GM06990 (cell line): ENCODE measurements around the gene ASCL2.

Experiments
- DNase-seq: peaks from one replicate; pipeline ENCODE4 v3.0.0-alpha.2; 2011; ENCODE audit not compliant: insufficient read length; ENCODE audit errors: extremely low read depth
- H3K27me3 ChIP-seq: replicated peaks from 2 replicates; pipeline ENCODE4 v1.6.0; 2011; ENCODE audit warnings: low read length; ENCODE audit not compliant: control insufficient read depth, insufficient read depth
- H3K36me3 ChIP-seq: 2 replicates; pipeline ENCODE4 v1.5.1; 2011; ENCODE audit warnings: low read length; ENCODE audit not compliant: control insufficient read depth, insufficient read depth
- H3K4me3 ChIP-seq: replicated peaks from 2 replicates; pipeline ENCODE4 v1.5.1; 2011; ENCODE audit warnings: low read depth, mild to moderate bottlenecking, control low read depth, low read length
- TF ChIP-seq, protein P1 (sequence below): IDR thresholded peaks from 2 replicates; pipeline ENCODE4 v1.5.1; 2011; ENCODE audit warnings: low read length, control low read depth, mild to moderate bottlenecking, inconsistent platforms; ENCODE audit not compliant: insufficient read depth, poor library complexity, severe bottlenecking

Gene ASCL2

GRCh38 chr11:2309251-2310072, 39.1 kb upstream of the ASCL2 start:
- H3K27me3 ChIP-seq, result no peaks in the 10 kb centered on the region
- no peak for DNase-seq
- TF ChIP-seq, protein P1, sequence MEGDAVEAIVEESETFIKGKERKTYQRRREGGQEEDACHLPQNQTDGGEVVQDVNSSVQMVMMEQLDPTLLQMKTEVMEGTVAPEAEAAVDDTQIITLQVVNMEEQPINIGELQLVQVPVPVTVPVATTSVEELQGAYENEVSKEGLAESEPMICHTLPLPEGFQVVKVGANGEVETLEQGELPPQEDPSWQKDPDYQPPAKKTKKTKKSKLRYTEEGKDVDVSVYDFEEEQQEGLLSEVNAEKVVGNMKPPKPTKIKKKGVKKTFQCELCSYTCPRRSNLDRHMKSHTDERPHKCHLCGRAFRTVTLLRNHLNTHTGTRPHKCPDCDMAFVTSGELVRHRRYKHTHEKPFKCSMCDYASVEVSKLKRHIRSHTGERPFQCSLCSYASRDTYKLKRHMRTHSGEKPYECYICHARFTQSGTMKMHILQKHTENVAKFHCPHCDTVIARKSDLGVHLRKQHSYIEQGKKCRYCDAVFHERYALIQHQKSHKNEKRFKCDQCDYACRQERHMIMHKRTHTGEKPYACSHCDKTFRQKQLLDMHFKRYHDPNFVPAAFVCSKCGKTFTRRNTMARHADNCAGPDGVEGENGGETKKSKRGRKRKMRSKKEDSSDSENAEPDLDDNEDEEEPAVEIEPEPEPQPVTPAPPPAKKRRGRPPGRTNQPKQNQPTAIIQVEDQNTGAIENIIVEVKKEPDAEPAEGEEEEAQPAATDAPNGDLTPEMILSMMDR, result no peak
- H3K4me3 ChIP-seq, result no peak overlapping the region
- H3K36me3 ChIP-seq, result no peaks in the 10 kb centered on the region

DNA sequence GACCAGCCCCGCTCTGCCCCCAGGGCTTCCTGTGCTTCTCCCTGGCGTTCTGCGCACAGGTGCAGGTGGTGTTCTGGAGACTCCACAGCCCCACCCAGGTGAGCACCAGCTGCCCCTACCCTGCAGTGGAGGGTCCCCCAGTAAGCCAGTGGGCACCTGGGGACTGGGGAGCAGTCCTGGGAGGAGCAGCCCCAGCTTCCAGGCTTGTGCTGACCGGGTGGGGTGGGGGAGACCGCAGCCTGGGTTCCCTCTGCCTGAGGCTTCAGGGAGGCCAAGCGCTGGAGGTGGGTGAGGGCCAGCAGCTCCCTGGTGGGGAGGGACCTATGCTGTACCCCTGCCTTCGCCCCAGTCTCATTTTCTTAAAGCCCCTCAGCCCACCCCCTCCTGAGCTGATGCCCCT, 38.3 kb upstream of the ASCL2 start:
- no peaks in the 10 kb centered on the region for H3K27me3 ChIP-seq
- no peak for DNase-seq
- no peaks in the 10 kb centered on the region for H3K36me3 ChIP-seq
- TF ChIP-seq, protein P1, result no peak
- H3K4me3 ChIP-seq, result no peak overlapping the region

GRCh38 chr11:2307501-2308331, 37.3 kb upstream of the ASCL2 start:
- no peak for DNase-seq
- Histone ChIP-seq H3K27me3 (no peaks in the 10 kb centered on the region), H3K4me3 (no peak overlapping the region), H3K36me3 (no peaks in the 10 kb centered on the region)
- TF ChIP-seq, protein P1, result no peak

- H3K4me3 ChIP-seq, result no peak overlapping the region
Observed at GRCh38 chr11:2306877-2307500, 36.6 kb upstream of the ASCL2 start.

DNA sequence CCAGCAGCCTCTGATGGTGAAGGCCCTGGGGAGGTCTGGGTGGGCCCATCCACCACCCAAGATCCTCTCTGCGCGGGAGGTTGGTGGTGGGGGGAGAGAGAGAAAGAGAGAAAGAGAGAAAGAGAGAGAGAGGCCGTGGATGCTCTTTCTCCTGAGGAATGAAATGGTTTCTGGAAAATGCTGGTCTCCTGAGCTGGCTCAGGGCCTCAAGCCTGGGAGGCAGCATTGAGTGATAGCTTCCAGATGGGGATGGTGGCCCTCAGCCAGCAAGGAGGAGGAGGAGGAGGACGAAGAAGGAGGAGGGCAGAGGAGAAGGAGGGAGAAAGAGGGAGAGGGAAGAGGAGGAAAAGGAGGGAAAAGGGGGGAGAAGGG, 36.0 kb upstream of the ASCL2 start:
- no peaks in the 10 kb centered on the region for H3K27me3 ChIP-seq
- no peak overlapping the region for H3K4me3 ChIP-seq
- DNase-seq, result no peak
- H3K36me3 ChIP-seq, result no peaks in the 10 kb centered on the region
- TF ChIP-seq, protein P1, result no peak

More at GRCh38 chr11:2306877-2307500, 36.6 kb upstream of the ASCL2 start:
- TF ChIP-seq, protein P1, result no peak
- no peaks in the 10 kb centered on the region for H3K36me3 ChIP-seq
- no peaks in the 10 kb centered on the region for H3K27me3 ChIP-seq
- DNase-seq, result no peak
